ENCODE data around the gene TBC1D5.

- TF ChIP-seq EZH2 (IDR thresholded peaks at IDR 0.05): no peak
- no peak for TF ChIP-seq POLR2AphosphoS5 (IDR thresholded peaks at IDR 0.05; ENCODE audit: borderline replicate concordance, low read depth, low read length)
- TF ChIP-seq FOXP2 (optimal IDR thresholded peaks at IDR 0.05; ENCODE audit: control extremely low read depth, extremely low read length, insufficient read depth): no peak
Measured at GRCh38 chr3:17577796-17578520, 164.5 kb downstream of the TBC1D5 start.
